IMR-90 (cell line): Measurements from ENCODE around the gene ENAH. TPM values are rescaled to one million over a fixed set of nuclear protein-coding genes. Genes with fewer than 3 reads are reported as not detected.

Experiments
- ATAC-seq: fragments of 200-7000 bp; cut with Tn5 transposase; 2 replicates; pipeline ENCODE4 v1.9.1; 2020; ENCODE audit warnings: low read depth, mild to moderate bottlenecking, moderate library complexity
- BruUV-seq: library from RNA; stranded (reverse); fragments of 400-500 nt; replicated peaks from 2 replicates; lab custom pipeline; 2021; lab: Mats Ljungman, UMichigan
- CTCF ChIA-PET: fragments of 300-600 bp; formaldehyde crosslinking; extraction: SDS; loops from one replicate; lab custom pipeline; 2021; ENCODE audit warnings: antibody characterized with exemption; lab: Yijun Ruan, JAX
- POLR2A ChIA-PET: fragments of 300-600 bp; sonication (Branson Sonifier 250); formaldehyde crosslinking; loops from one replicate; lab custom pipeline; 2022; ENCODE audit warnings: antibody characterized with exemption; ENCODE audit not compliant: unreplicated experiment; lab: Charles Lee
- DNase-seq: peaks from one replicate; pipeline ENCODE4 v3.0.0; 2013
- H2AFZ ChIP-seq: replicated peaks from 2 replicates; pipeline ENCODE3; 2013; ENCODE audit warnings: low read length, mild to moderate bottlenecking; ENCODE audit not compliant: poor library complexity
- H2AK5ac ChIP-seq: 2 replicates; pipeline ENCODE4 v1.6.1; 2013; ENCODE audit warnings: low read depth, low read length, inconsistent platforms
- H2AK9ac ChIP-seq: replicated peaks from 2 replicates; pipeline ENCODE3; 2013; ENCODE audit warnings: mild to moderate bottlenecking, low read depth, low read length, moderate library complexity; ENCODE audit not compliant: poor library complexity
- H2BK120ac ChIP-seq: 2 replicates; pipeline ENCODE4 v1.6.1; 2013; ENCODE audit warnings: low read depth, low read length, inconsistent platforms
- H2BK15ac ChIP-seq: 3 replicates; pipeline ENCODE4 v1.6.1; 2013; ENCODE audit warnings: low read depth, low read length, inconsistent platforms
- H2BK20ac ChIP-seq: 2 replicates; pipeline ENCODE4 v1.6.1; 2013; ENCODE audit warnings: low read depth, mild to moderate bottlenecking, inconsistent platforms, low read length, moderate library complexity
- H2BK5ac ChIP-seq: 2 replicates; pipeline ENCODE4 v1.6.1; 2013; ENCODE audit warnings: mild to moderate bottlenecking, low read depth, low read length, inconsistent platforms; ENCODE audit not compliant: poor library complexity, severe bottlenecking
- H3K14ac ChIP-seq: replicated peaks from 2 replicates; pipeline ENCODE4 v1.6.1; 2013; ENCODE audit warnings: low read depth, low read length, inconsistent platforms
- H3K18ac ChIP-seq: 2 replicates; pipeline ENCODE4 v1.6.1; 2013; ENCODE audit warnings: low read depth, low read length, control low read depth
- H3K23ac ChIP-seq: 2 replicates; pipeline ENCODE4 v1.6.1; 2013; ENCODE audit warnings: low read depth, low read length, inconsistent platforms
- H3K27ac ChIP-seq: 2 replicates; pipeline ENCODE4 v1.5.1; 2013; ENCODE audit warnings: mild to moderate bottlenecking, control low read depth, low read length; ENCODE audit not compliant: insufficient read depth
- H3K27me3 ChIP-seq: 2 replicates; pipeline ENCODE4 v1.6.1; 2013; ENCODE audit warnings: low read length; ENCODE audit not compliant: control insufficient read depth, insufficient read depth
- H3K36me3 ChIP-seq: 2 replicates; pipeline ENCODE4 v1.6.1; 2013; ENCODE audit warnings: low read length, mixed read lengths; ENCODE audit not compliant: control insufficient read depth, insufficient read depth
- H3K4ac ChIP-seq: 2 replicates; pipeline ENCODE4 v1.6.1; 2013; ENCODE audit warnings: low read depth, low read length, inconsistent platforms
- H3K4me1 ChIP-seq: 2 replicates; pipeline ENCODE4 v1.6.1; 2013; ENCODE audit warnings: low read length, mixed read lengths; ENCODE audit not compliant: control insufficient read depth, insufficient read depth
- H3K4me2 ChIP-seq: 2 replicates; pipeline ENCODE4 v1.6.1; 2013; ENCODE audit warnings: low read depth, mild to moderate bottlenecking, control low read depth, low read length, moderate library complexity
- H3K4me3 ChIP-seq: 2 replicates; pipeline ENCODE4 v1.5.1; 2013; ENCODE audit warnings: low read depth, mild to moderate bottlenecking, control low read depth, low read length, moderate library complexity; ENCODE audit not compliant: insufficient read depth
- H3K56ac ChIP-seq: 2 replicates; pipeline ENCODE4 v1.6.1; 2013; ENCODE audit warnings: low read length, inconsistent platforms; ENCODE audit not compliant: insufficient read depth; ENCODE audit errors: extremely low read depth
- H3K79me1 ChIP-seq, 2 experiments: 2 replicates each; pipeline ENCODE4 v1.6.1; 2013; ENCODE audit warnings: low read length in 2 of 2, inconsistent platforms in 1 of 2, low read depth in 1 of 2
- H3K9ac ChIP-seq: 2 replicates; pipeline ENCODE4 v1.6.1; 2013; ENCODE audit warnings: low read depth, low read length, control low read depth
- H3K9me1 ChIP-seq: 2 replicates; pipeline ENCODE4 v1.6.1; 2013; ENCODE audit warnings: low read length, inconsistent platforms; ENCODE audit not compliant: insufficient read depth
- H3K9me3 ChIP-seq: 2 replicates; pipeline ENCODE4 v1.6.1; 2013; ENCODE audit warnings: low read length; ENCODE audit not compliant: control insufficient read depth, insufficient read depth
- H4K20me1 ChIP-seq: 2 replicates; pipeline ENCODE4 v1.6.1; 2013; ENCODE audit warnings: low read length, inconsistent platforms; ENCODE audit not compliant: insufficient read depth
- H4K5ac ChIP-seq: 2 replicates; pipeline ENCODE4 v1.6.1; 2013; ENCODE audit warnings: mild to moderate bottlenecking, low read depth, low read length, control low read depth
- H4K8ac ChIP-seq, 2 experiments: 2 replicates each; pipeline ENCODE4 v1.6.1; 2013; ENCODE audit warnings: low read depth in 2 of 2, low read length in 2 of 2, control low read depth in 1 of 2, inconsistent platforms in 1 of 2
- H4K91ac ChIP-seq: 2 replicates; pipeline ENCODE4 v1.6.1; 2013; ENCODE audit warnings: low read depth, low read length, inconsistent platforms; ENCODE audit not compliant: insufficient read depth
- BHLHE40 ChIP-seq: fragments of 150-350 bp; IDR thresholded peaks from 2 replicates; pipeline ENCODE4 v1.6.1; 2016; ENCODE audit warnings: mild to moderate bottlenecking, low read depth, low read length
- CEBPB ChIP-seq: IDR thresholded peaks from 2 replicates; pipeline ENCODE4 v1.6.1; 2012; ENCODE audit warnings: low read depth, low read length, improper control_type of control experiment
- FOS ChIP-seq: fragments of 150-350 bp; IDR thresholded peaks from 2 replicates; pipeline ENCODE4 v1.6.1; 2016; ENCODE audit warnings: low read depth, low read length
- MAZ ChIP-seq: IDR thresholded peaks from 2 replicates; pipeline ENCODE4 v1.6.1; 2012; ENCODE audit warnings: low read depth, mild to moderate bottlenecking, low read length, improper control_type of control experiment, moderate library complexity, borderline replicate concordance
- MXI1 ChIP-seq: IDR thresholded peaks from 2 replicates; pipeline ENCODE4 v1.6.1; 2012; ENCODE audit warnings: low read depth, mild to moderate bottlenecking, low read length, moderate library complexity, borderline replicate concordance
- NFE2L2 ChIP-seq: fragments of 150-350 bp; IDR thresholded peaks from 2 replicates; pipeline ENCODE4 v1.6.1; 2016; ENCODE audit warnings: low read depth, mild to moderate bottlenecking, low read length
- POLR2A ChIP-seq: IDR thresholded peaks from 2 replicates; pipeline ENCODE4 v1.6.1; 2012; ENCODE audit warnings: mild to moderate bottlenecking, low read depth, low read length
- RAD21 ChIP-seq: IDR thresholded peaks from 2 replicates; pipeline ENCODE4 v1.6.1; 2012; ENCODE audit warnings: low read length, improper control_type of control experiment
- RCOR1 ChIP-seq: IDR thresholded peaks from 2 replicates; pipeline ENCODE4 v1.6.1; 2012; ENCODE audit warnings: mild to moderate bottlenecking, low read length, improper control_type of control experiment; ENCODE audit not compliant: insufficient replicate concordance
- SMC3 ChIP-seq: fragments of 150-350 bp; IDR thresholded peaks from 2 replicates; pipeline ENCODE4 v1.6.1; 2016; ENCODE audit warnings: low read depth, mild to moderate bottlenecking, antibody characterized with exemption, low read length, moderate library complexity
- WGBS, 2 experiments: methylation state at CpG; one replicate each; pipeline versions ENCODE4 v1.1.5 to v1.1.7; 2013; ENCODE audit warnings: missing lambda C conversion rate in 2 of 2; ENCODE audit not compliant: insufficient read length in 1 of 2; ENCODE audit errors: extremely low coverage in 2 of 2; 5-methylcytosine and 5-hydroxymethylcytosine counted together
- dilution Hi-C: fragments of 300-500 bp; cut with HindIII; formaldehyde crosslinking; loops from one replicate; pipeline ENCODE4 v1.14.3; 2018; ENCODE audit warnings: low sequenced_read_pairs; ENCODE audit not compliant: unreplicated experiment
- in situ Hi-C: fragments of 300-500 bp; cut with MboI; formaldehyde crosslinking; loops from 3 replicates; pipeline ENCODE4 v1.14.3; 2019; ENCODE audit warnings: low sequenced_read_pairs, inconsistent platforms, mixed read lengths
- intact Hi-C: fragments of 100-400 bp; cut with micrococcal nuclease; formaldehyde crosslinking; loops from 2 replicates; pipeline ENCODE4 v1.10.0; 2022
- polyA plus RNA-seq, 3 experiments: library from polyadenylated mRNA; depleted of rRNA; stranded (reverse); fragments of >200 nt; gene quantifications; 2 replicates each; pipeline ENCODE4 v1.2.3, GENCODE V29; 2012; ENCODE audit warnings: low replicate concordance in 1 of 3
- total RNA-seq: library from RNA; depleted of rRNA; stranded (reverse); fragments of >200 nt; gene quantifications from 2 replicates; pipeline ENCODE4 v1.2.3, GENCODE V29; 2012
- TF ChIP-seq, protein P1 (sequence below): conservative IDR thresholded peaks from 2 replicates; pipeline ENCODE4 v1.5.1; 2012; ENCODE audit warnings: mild to moderate bottlenecking, low read depth, low read length, improper control_type of control experiment
- TF ChIP-seq, protein P2 (sequence below): fragments of 150-350 bp; IDR thresholded peaks from 2 replicates; pipeline ENCODE4 v1.6.1; 2017; ENCODE audit warnings: mild to moderate bottlenecking, antibody characterized with exemption, low read length, low read depth

ENAH gene
- total and polyA plus RNA-seq, 2 of the 4 experiments (the other 2 are of a cell fraction), result 61.3 to 86.9 TPM

DNA sequence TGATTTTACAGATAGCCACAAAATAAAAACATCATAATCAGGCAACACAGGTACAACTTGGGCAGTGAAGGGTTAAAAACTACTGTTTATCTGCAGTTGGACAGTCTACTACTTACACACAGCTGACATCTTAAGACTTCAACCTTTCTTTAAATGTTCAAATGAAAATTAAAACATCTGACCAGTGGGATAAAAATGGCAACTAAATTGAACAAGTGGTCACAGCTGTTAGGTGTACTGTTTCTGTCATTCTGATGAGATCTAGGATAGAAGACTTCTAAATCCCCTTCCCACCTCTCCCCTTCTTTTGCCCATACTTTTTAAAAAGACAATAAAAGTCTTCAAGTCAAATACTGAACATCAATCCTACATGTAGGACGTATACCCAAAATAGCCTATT is 56.2 kb downstream of the ENAH start:
- CTCF ChIA-PET, result no interaction called here
- H3K9me1 ChIP-seq, result no peaks in the 10 kb centered on the region; the same call in 1 of the 2 replicates
- no peaks in the 10 kb centered on the region for H3K27me3 ChIP-seq
- H2BK120ac ChIP-seq, result no peak overlapping the region
- BruUV-seq, result no TSS peak
- no peak overlapping the region for H3K27ac ChIP-seq
- H2AK9ac ChIP-seq, result no peak overlapping the region
- H3K14ac ChIP-seq, result no peak overlapping the region
- H2AFZ ChIP-seq, result no peak overlapping the region
- no peak overlapping the region for H3K18ac ChIP-seq
- no peak overlapping the region for H3K4me2 ChIP-seq
- H3K9ac ChIP-seq, result no peak overlapping the region
- ATAC-seq (no peak), DNase-seq (no peak)
- no peak overlapping the region for H3K23ac ChIP-seq
- H3K79me1 ChIP-seq, result peaks cover 17 to 73% of the 10 kb centered on the region in 2 experiments
- no peak overlapping the region for H4K91ac ChIP-seq
- no peak overlapping the region for H4K5ac ChIP-seq
- no peak overlapping the region for H3K4me3 ChIP-seq
- H3K36me3 ChIP-seq, result peaks cover 6% of the 10 kb centered on the region
- POLR2A ChIA-PET, result no interaction called here
- dilution Hi-C loops, result no loop called here
- H3K56ac ChIP-seq, result no peak overlapping the region
- no peak overlapping the region for H2BK15ac ChIP-seq
- 0 out of 2 replicates have a peak, but pooled peaks cover 2% of the 10 kb centered on the region for H3K9me3 ChIP-seq
- H2BK20ac ChIP-seq, result no peak overlapping the region
- 0 out of 2 replicates have a peak, but pooled peaks cover 2% of the 10 kb centered on the region for H3K4me1 ChIP-seq
- TF ChIP-seq RAD21 (no peak), FOS (no peak), SMC3 (no peak), CEBPB (no peak), POLR2A (no peak), MAZ (no peak), MXI1 (no peak), NFE2L2 (no peak), RCOR1 (no peak), BHLHE40 (no peak)
- TF ChIP-seq, protein P1, sequence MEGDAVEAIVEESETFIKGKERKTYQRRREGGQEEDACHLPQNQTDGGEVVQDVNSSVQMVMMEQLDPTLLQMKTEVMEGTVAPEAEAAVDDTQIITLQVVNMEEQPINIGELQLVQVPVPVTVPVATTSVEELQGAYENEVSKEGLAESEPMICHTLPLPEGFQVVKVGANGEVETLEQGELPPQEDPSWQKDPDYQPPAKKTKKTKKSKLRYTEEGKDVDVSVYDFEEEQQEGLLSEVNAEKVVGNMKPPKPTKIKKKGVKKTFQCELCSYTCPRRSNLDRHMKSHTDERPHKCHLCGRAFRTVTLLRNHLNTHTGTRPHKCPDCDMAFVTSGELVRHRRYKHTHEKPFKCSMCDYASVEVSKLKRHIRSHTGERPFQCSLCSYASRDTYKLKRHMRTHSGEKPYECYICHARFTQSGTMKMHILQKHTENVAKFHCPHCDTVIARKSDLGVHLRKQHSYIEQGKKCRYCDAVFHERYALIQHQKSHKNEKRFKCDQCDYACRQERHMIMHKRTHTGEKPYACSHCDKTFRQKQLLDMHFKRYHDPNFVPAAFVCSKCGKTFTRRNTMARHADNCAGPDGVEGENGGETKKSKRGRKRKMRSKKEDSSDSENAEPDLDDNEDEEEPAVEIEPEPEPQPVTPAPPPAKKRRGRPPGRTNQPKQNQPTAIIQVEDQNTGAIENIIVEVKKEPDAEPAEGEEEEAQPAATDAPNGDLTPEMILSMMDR, result no peak
- TF ChIP-seq, protein P2, sequence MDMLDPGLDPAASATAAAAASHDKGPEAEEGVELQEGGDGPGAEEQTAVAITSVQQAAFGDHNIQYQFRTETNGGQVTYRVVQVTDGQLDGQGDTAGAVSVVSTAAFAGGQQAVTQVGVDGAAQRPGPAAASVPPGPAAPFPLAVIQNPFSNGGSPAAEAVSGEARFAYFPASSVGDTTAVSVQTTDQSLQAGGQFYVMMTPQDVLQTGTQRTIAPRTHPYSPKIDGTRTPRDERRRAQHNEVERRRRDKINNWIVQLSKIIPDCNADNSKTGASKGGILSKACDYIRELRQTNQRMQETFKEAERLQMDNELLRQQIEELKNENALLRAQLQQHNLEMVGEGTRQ, result no peak
- peaks cover 68% of the 10 kb centered on the region for H4K20me1 ChIP-seq
- H3K4ac ChIP-seq, result no peak overlapping the region
- no peak overlapping the region for H2BK5ac ChIP-seq
- no CpG with 5 or more reads among the region's 1 CpG for WGBS, 2 experiments
- in situ Hi-C loops, result no loop called here
- H4K8ac ChIP-seq, result no peak overlapping the region
- H2AK5ac ChIP-seq, result no peak overlapping the region
- intact Hi-C loops, result no loop called here
